Tongue (tissue), 3 donors: ENCODE data around the gene CUL2. TPM values are rescaled to one million over a fixed set of nuclear protein-coding genes. Genes with fewer than 3 reads are reported as not detected.
"Not testable (repeated sequence)": the region's sequence is repeated elsewhere in the genome, so short reads cannot be mapped to it uniquely, and the experiment has no call there.

Experiments
- DNase-seq: peaks from one replicate; pipeline ENCODE4 v3.0.0-alpha.2; 2015
- small RNA-seq: library from RNA; depleted of rRNA; stranded (forward); fragments of <200 nt; gene quantifications from one replicate; pipeline ENCODE3, GENCODE V24; 2014; ENCODE audit warnings: low replicate concordance
- total RNA-seq: library from RNA; depleted of rRNA; stranded (reverse); fragments of >200 nt; gene quantifications from one replicate; pipeline ENCODE4 v1.2.3, GENCODE V29; 2014

The CUL2 gene
- total RNA-seq, 1 donor from 2014 or later, result 60.4 TPM

DNA sequence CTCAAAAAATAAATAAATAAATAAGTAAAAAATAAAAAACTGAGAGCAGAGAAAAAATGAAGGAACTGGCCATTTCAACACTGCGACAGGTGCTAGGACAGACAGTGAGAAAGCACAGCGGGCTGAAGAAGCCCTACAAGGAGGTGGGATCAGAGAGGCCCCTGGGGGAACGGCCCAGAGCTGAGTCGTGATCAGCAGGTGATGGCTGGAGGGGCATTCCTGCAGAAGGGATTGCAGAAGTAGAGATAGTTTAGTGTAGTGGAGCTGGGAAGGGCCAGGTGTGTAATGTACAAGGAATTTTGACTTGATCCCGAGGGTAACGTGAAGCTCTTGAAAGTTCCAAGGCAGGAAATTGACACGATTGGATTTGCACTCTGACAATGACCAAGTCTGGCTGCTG lies 112.1 kb downstream of the CUL2 start:
- no peak for DNase-seq

DNA sequence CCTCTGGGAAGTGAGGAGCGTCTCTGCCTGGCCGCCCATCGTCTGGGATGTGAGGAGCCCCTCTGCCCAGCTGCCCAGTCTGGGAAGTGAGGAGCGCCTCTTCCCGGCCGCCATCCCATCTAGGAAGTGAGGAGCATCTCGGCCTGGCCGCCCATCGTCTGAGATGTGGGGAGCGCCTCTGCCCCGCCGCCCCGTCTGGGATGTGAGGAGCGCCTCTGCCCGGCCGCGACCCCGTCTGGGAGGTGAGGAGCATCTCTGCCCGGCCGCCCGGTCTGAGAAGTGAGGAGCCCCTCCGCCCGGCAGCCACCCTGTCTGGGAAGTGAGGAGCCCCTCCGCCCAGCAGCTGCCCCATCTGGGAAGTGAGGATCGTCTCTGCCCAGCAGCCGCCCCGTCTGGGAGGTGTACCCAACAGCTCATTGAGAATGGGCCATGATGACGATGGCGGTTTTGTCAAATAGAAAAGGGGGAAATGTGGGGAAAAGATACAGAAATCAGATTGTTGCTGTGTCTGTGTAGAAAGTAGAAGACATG lies 113.7 kb downstream of the CUL2 start:
- not testable (repeated sequence) for DNase-seq

DNA sequence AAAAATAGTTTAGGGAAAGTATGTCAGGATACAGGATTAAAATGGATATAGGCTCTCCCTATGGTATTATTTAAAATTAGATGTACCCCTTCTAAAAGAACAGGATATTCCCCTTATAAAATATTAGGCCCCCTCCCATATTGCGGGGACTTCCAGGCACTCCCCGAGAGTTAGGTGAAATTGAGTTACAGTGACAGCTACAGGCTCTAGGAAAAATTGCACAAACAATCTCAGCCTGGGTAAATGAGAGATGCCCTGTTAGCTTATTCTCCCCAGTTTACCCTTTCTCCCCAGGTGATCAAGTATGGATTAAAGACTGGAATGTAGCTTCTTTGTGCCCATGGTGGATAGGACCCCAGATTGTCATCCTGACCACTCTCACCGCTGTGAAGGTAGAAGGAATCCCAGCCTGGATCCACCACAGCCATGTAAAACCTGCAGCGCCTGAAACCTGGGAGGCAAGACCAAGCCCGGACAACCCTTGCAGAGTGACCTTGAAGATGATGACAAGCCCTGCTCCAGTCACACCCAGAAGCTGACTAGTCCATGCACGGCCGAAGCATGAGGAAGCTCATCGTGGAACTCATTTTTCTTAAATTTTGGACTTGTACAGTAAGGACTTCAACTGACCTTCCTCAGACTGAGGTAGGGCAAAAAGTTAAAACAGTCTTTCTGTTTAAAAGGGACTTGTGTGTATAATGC lies 115.6 kb downstream of the CUL2 start:
- DNase-seq, result not testable (repeated sequence)

DNA sequence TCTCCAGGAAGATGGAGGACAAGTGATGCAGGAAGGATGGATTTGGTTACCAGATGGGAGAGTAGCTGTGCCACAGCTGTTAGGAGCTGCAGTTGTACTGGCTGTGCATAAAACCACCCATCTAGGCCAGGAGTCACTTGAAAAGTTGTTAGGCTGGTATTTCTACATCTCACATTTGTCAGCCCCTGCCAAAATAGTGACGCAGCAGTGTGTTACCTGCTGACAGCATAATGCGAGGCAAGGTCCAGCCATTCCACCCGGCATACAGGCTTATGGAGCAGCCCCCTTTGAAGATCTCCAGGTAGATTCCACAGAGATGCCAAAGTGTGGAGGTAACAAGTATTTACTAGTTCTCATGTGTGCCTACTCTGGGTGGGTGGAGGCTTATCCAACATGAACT lies 116.4 kb downstream of the CUL2 start:
- DNase-seq, result peak; percentile 49

DNA sequence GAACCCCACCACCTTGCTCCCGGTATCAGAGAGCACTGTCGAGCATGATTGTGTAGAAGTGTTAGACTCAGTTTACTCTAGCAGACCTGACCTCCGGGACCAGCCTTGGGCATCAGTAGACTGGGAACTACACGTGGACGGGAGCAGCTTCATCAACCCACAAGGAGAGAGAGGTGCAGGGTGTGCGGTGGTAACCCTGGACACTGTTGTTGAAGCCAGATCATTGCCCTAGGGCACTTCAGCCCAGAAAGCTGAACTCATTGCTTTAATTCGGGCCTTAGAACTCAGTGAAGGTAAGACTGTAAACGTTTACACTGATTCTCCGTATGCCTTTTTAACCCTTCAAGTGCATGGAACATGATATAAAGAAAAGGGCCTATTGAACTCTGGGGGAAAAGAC lies 117.0 kb downstream of the CUL2 start:
- DNase-seq, result not testable (repeated sequence)

DNA sequence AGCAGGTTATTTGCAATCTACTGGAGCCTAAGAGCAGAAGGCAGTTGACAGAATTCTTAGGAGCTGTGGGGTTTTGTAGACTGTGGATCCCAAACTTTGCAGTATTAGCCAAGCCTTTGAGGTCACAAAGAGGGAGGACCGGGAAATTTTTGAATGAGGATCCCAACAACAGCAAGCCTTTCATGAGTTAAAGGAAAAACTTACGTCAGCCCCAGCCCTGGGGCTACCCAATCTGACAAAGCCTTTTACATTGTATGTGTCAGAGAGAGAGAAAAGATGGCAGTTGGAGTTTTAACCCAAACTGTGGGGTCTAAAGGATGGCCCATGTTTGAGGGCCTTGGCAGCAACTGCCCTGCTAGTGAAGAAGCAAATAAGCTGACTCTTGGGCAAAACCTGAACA lies 117.5 kb downstream of the CUL2 start:
- not testable (repeated sequence) for DNase-seq

DNA sequence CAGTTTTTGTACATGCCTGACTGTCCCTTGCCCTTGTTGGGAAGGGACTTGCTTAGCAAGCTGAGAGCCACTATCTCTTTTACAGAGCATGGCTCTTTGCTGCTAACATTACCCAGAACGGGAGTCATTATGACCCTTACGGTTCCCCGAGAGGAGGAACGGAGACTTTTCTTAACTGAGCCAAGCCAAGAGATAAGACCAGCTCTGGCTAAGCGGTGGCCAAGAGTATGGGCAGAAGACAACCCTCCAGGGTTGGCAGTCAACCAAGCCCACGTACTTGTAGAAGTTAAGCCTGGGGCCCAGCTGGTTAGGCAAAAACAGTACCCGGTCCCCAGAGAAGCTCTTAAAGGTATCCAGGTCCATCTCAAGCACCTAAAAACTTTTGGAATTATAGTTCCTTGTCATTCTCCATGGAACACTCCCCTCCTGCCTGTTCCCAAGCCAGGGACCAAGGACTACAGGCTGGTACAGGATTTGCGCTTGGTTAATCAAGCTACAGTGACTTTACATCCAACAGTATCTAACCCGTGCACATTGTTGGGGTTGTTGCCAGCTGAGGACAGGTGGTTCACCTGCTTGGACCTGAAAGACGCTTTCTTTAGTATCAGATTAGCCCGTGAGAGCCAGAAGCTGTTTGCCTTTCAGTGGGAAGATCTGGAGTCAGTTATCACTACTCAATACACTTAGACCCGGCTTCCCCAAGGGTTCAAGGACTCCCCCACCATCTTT lies 118.4 kb downstream of the CUL2 start:
- not testable (repeated sequence) for DNase-seq

DNA sequence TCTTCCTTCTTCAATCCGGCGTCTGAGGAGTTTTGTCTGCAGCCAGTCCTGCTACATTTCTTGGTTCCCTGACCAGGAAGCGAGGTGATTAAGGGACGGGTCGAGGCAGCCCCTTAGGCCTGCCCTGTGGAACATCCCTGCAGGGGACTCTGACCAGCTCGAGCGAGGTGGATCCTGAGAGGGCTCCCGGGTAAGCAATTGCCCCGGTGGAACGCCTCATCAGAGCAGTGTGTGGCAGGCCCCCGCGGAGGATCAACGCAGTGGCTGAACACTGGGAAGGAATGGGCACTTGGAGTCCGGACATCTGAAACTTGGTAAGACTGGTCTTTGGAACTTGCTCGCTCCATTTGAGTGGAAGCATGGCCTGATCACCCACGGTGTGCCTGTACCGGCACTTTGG lies 121.0 kb downstream of the CUL2 start:
- DNase-seq, result no peak

DNA sequence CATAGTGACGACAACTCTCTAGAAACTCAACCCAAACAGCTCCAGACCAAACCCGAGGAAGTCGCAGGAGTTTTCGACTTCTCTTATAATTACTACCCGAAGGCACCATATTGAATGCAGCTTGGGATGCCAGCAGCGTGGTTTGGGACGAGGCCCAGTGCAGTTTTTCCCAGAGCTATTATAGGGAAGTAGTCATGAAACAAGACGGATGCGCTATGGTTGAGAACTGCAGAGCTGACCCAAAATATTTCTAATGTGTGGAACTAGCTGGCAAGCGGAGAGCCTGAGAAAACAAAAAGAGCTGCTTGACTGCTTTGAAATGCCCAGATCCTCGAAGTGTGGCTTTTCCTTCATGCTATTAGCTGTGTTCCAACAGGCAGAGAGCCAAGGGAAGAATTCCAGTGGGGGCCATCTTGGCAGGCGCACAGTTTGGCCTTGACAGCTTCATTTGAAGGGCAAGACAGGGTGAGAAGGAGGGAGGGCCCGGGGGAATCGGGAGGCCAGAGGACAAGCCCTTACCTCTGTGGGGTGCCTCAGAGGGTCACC lies 122.7 kb downstream of the CUL2 start:
- peak; percentile 79 for DNase-seq

DNA sequence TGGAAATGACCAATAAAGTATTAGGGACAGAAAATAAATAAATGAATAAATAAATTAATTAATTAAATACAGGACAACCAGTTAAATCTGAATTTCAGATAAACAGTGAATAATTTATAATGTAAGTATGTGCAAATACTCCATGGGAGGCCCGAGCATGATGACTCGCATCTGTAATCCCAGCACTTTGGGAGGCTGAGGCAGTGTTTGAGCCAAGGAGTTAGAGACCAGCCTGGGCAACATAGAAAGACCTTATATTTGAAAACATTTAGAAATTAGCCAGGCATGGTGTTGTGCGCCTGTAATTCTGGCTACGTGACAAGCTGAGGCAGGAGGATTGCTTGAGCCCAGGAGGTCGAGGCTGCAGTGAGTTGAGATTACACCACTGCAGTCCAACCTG lies 123.7 kb downstream of the CUL2 start:
- no peak for DNase-seq

DNA sequence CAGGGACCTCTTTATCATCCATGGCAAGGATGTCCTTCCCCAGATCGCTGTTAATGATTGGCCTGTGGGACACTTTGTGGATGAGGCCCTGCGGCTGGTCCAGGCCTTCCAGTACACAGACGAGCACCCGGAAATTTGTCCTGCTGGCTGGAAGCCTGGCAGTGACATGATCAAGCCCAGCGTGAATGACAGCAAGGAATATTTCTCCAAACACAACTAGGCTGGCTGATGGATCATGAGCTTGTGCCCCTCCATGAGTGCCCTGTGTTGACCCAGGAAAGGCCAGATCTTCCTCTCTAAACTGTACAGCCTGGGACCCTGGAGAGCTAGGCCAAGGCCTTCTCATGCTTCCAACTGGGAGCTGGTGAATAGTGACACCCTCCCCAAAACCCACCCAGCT lies 124.1 kb downstream of the CUL2 start:
- no peak for DNase-seq

DNA sequence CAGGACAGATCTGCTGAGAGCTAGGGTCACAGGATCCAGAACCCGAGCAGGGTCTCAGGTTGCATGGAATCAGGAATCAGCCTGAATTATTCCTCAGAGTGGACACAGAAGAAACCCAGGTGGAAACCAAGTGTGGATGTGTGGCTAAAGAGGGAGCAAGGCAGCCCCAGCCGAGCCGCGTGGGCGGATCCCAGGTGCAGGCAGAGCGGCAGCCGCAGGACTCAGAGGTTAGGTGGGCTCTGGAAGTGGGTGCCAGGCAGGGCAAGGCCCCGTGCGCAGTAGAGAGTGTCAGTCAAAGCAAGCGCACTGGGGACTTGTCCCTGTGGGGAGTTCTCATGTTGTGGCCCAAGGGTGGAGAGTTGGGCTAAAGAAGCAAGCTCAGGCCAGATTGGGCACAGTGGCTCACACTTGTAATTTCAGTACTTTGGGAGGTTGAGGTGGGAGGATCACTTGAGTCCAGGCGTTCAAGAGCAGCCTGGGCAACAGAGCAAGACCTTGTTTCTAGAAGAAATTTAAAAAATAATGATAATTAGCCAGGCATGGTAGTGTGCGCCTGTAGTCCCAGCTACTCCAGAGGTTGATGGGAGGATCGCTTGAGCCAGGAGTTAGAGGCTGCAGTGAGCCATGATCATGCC lies 125.9 kb downstream of the CUL2 start:
- no peak for DNase-seq

DNA sequence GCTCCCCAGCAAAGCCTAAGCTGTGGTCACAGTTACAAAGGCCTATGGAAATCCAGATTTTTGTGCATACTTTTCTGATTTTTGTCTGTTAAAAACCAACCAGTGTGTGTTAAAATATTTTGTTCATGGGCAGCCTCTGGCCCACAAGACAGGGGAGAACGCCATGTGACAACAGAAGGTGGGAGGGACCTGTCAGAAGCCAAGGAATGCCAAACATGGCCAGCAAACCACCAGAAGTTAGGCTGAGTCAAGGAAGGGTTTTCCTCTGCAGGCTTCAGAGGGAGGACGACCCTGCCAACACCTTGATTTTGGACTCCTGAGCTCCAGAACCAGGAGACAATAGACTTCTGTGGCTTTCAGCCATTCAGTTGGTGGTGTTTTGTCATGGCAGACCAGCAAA lies 127.3 kb downstream of the CUL2 start:
- no peak for DNase-seq

DNA sequence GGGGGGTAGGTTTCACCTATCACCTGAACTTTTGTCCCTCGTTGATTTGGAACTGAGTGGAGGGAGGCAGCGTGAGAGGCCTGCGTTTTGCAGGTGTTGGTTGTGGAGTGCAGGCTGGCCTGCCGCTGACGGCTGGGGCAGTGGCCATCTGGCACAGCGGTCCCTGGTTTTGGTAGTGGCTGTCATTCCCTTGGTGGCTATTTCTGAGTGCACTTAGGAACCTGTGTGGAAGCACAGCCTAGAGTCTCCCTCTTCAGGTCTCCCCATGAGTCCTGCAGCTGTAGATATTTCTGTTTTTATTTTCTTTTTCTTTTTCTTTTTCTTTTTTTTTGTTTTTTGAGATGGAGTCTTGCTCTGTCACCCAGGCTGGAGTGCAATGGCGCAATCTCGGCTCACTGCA lies 129.2 kb downstream of the CUL2 start:
- DNase-seq, result no peak

DNA sequence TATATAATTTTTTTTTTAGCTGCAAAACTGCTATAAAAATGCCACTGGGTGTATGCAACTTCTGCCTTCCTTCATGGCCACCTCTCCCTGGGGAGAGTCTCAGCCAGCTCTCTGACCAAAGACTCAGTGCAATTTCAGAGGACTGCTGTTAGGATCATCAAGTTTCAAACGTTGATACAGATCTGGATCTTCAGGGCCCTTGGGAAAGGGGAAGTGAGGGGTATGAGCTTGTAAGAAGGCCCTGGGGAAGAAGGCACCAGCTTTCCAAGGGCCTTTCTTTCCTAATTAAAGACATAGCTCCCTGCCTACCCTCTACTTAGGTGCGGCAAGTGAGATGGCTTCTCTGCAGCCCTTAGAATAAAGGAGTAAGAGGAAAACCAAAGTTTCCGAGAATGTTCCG lies 130.4 kb downstream of the CUL2 start:
- no peak for DNase-seq

DNA sequence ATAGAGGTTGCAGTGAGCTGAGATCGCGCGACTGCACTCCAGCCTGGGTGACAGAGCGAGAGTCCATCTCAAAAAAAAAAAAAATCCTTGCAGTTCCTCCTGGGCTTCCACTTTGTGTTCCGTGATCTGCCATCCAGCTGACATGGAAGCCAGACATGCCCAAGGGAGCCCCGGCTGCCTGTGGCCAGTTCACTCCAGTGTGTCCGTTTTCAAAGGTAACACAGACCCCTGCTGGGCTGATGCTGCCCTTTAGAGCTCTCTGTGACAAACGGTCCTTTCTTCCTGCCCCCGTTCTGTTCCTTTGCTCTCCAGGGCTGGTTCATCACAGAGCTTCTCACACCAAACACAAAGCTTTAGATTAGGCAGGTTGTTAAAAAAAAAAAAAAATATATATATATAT lies 130.8 kb downstream of the CUL2 start:
- DNase-seq, result no peak

Small RNA genes lying within 50 kb of the gene (small RNA-seq; reads per million reads assigned to genes)
- gene MIR3611 (not detected), gene RNU7-77P (not detected)

Other genes with a start within 250 kb of the CUL2 start
- 67.6 TPM for gene CREM, start 36.5 kb upstream of the CUL2 start, total RNA-seq
- gene CCNY, start 246.2 kb upstream of the CUL2 start, total RNA-seq, result 52.1 TPM